Measurements from ENCODE around the gene MRPL40.

MRPL40 gene

DNA sequence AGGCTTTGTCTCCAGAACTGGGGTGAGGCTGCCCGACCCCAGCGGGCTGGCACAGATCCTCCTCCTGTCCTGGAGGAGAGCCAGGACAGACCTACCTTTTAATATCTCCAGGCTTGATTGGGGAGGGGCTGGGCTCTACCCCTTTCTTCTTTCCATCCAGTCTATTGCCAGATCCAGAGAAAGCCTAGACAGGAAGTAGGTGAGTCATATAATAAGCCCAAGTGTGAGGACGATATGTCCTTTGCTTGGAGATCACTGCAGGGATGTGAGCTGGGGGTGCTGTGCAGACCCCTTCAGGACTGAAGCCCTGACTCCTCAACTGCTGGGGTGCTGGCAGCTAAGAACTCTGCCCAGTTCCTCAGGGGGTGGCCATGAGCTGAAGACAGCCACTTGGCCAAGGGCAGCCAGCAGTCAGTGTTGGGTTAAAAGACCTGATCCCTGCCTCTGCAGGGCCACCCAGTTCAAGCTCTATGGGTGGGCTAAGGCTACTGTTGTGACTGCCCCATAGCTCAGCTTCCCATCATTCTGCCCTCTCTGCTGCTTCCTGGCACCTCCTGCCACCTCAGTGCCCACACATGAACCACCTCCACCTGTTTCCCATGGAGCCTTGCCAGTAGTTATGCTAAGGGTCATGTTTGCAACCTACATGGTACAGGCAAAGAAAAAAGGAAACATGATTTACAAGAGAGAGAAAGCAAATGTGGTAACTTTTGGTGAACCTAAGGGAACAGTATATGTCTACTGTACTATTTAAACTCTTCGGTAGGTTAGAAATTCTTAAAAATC is 23.4 kb downstream of the MRPL40 start:
- no peak for DNase-seq (ENCODE audit: low read depth in 1 of 2, low spot score in 1 of 2)
- H3K27me3 ChIP-seq (ENCODE audit: insufficient read depth, poor library complexity, severe bottlenecking), result no peaks in the 10 kb centered on the region
- no peak overlapping the region for H3K4me3 ChIP-seq (replicated peaks; ENCODE audit: insufficient read depth, low read length)
- no peak overlapping the region for H3K27ac ChIP-seq (replicated peaks)
- no peak for TF ChIP-seq GABPA (IDR thresholded peaks at IDR 0.05; ENCODE audit: low read depth)
- TF ChIP-seq SPI1 (IDR thresholded peaks at IDR 0.05; ENCODE audit: borderline replicate concordance, low read depth), result no peak
- TF ChIP-seq, protein P1, sequence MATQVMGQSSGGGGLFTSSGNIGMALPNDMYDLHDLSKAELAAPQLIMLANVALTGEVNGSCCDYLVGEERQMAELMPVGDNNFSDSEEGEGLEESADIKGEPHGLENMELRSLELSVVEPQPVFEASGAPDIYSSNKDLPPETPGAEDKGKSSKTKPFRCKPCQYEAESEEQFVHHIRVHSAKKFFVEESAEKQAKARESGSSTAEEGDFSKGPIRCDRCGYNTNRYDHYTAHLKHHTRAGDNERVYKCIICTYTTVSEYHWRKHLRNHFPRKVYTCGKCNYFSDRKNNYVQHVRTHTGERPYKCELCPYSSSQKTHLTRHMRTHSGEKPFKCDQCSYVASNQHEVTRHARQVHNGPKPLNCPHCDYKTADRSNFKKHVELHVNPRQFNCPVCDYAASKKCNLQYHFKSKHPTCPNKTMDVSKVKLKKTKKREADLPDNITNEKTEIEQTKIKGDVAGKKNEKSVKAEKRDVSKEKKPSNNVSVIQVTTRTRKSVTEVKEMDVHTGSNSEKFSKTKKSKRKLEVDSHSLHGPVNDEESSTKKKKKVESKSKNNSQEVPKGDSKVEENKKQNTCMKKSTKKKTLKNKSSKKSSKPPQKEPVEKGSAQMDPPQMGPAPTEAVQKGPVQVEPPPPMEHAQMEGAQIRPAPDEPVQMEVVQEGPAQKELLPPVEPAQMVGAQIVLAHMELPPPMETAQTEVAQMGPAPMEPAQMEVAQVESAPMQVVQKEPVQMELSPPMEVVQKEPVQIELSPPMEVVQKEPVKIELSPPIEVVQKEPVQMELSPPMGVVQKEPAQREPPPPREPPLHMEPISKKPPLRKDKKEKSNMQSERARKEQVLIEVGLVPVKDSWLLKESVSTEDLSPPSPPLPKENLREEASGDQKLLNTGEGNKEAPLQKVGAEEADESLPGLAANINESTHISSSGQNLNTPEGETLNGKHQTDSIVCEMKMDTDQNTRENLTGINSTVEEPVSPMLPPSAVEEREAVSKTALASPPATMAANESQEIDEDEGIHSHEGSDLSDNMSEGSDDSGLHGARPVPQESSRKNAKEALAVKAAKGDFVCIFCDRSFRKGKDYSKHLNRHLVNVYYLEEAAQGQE (IDR thresholded peaks at IDR 0.05; ENCODE audit: insufficient replicate concordance, low read depth), result no peak
- TF ChIP-seq CTCF (IDR thresholded peaks at IDR 0.05; ENCODE audit: insufficient read depth, low read length), result no peak
- TF ChIP-seq POLR2AphosphoS5 (IDR thresholded peaks at IDR 0.05; ENCODE audit: low read depth), result no peak

- DNase-seq (ENCODE audit: low read depth in 1 of 2, low spot score in 1 of 2), result no peak
Observed at GRCh38 chr22:19456541-19456940, 24.2 kb downstream of the MRPL40 start.

DNA sequence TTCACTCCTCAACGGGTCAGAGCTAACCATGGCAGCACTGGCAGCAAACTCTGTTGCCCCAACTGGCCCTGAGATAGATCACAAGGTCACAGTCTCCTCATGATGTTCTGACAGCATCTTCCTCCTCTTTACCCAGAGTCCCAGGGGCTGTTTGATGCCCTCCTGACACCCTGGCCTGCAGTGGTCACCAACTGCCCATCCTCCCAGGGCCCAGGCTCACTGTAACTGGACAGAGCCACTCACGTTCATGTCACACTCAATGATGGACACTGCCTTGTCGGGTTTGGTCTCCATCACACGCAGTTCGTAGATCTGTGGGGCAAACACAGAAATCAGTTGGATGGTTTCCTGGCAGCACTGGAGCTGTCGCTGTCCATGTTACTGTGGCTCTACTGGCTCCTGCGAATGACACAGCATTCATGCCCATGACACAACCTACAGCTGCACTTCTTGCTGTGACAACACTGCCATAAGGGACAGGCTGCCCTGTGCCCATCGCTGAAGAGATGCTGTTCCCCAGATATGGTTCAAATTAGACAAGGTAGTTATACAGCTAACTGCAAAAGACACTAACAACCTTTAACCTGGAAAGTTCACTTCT is 25.6 kb downstream of the MRPL40 start:
- no peaks in the 10 kb centered on the region for H3K27me3 ChIP-seq (ENCODE audit: insufficient read depth, poor library complexity, severe bottlenecking)
- H3K4me3 ChIP-seq (replicated peaks; ENCODE audit: insufficient read depth, low read length), result no peak overlapping the region
- H3K27ac ChIP-seq (replicated peaks), result no peak overlapping the region
- TF ChIP-seq CTCF (IDR thresholded peaks at IDR 0.05; ENCODE audit: insufficient read depth, low read length) (no peak), SPI1 (IDR thresholded peaks at IDR 0.05; ENCODE audit: borderline replicate concordance, low read depth) (no peak), GABPA (IDR thresholded peaks at IDR 0.05; ENCODE audit: low read depth) (no peak), POLR2AphosphoS5 (IDR thresholded peaks at IDR 0.05; ENCODE audit: low read depth) (no peak)
- TF ChIP-seq, protein P1 (IDR thresholded peaks at IDR 0.05; ENCODE audit: insufficient replicate concordance, low read depth), result no peak
- DNase-seq (ENCODE audit: low read depth in 1 of 2, low spot score in 1 of 2), result no peak

More at GRCh38 chr22:19456541-19456940, 24.2 kb downstream of the MRPL40 start:
- H3K27me3 ChIP-seq (ENCODE audit: insufficient read depth, poor library complexity, severe bottlenecking), result no peaks in the 10 kb centered on the region
- H3K27ac ChIP-seq (replicated peaks), result no peak overlapping the region
- H3K4me3 ChIP-seq (replicated peaks; ENCODE audit: insufficient read depth, low read length), result no peak overlapping the region
- TF ChIP-seq GABPA (IDR thresholded peaks at IDR 0.05; ENCODE audit: low read depth) (no peak), SPI1 (IDR thresholded peaks at IDR 0.05; ENCODE audit: borderline replicate concordance, low read depth) (no peak), CTCF (IDR thresholded peaks at IDR 0.05; ENCODE audit: insufficient read depth, low read length) (no peak), POLR2AphosphoS5 (IDR thresholded peaks at IDR 0.05; ENCODE audit: low read depth) (no peak)
- TF ChIP-seq, protein P1 (IDR thresholded peaks at IDR 0.05; ENCODE audit: insufficient replicate concordance, low read depth), result no peak
